Heart right ventricle (tissue), 16 donors: ENCODE measurements around the gene KIF3A. TPM values are rescaled to one million over a fixed set of nuclear protein-coding genes. Genes with fewer than 3 reads are reported as not detected.

Experiments used
- ATAC-seq, 8 donors: fragments of 200-7000 bp; cut with Tn5 transposase; one replicate each; pipeline ENCODE4 v1.9.1; 2020; ENCODE audit warnings: mild to moderate bottlenecking in 8 of 8, moderate library complexity in 8 of 8, moderate number of reproducible peaks in 1 of 8
- DNase-seq, 2 donors: peaks; one replicate each; pipeline ENCODE4 v3.0.0-alpha.2; 2020
- H3K27ac ChIP-seq, 10 donors: fragments of 200-600 bp; sonication (generic) in 2 of 10; one replicate each; pipeline versions ENCODE4 v1.5.0 to v1.8.0; 2020 to 2022; ENCODE audit warnings: mild to moderate bottlenecking in 3 of 10
- H3K27me3 ChIP-seq, 7 donors: fragments of 200-600 bp; one replicate each; pipeline ENCODE4 v1.8.0; 2021 to 2022; ENCODE audit warnings: mild to moderate bottlenecking in 2 of 7
- H3K36me3 ChIP-seq, 9 donors: fragments of 200-600 bp; sonication (generic) in 1 of 9; one replicate each; pipeline versions ENCODE4 v1.5.0 to v1.8.0; 2020 to 2022; ENCODE audit warnings: mild to moderate bottlenecking in 2 of 9
- H3K4me1 ChIP-seq, 9 donors: fragments of 200-600 bp; sonication (generic) in 1 of 9; one replicate each; pipeline versions ENCODE4 v1.5.0 to v1.8.0; 2020 to 2022; ENCODE audit warnings: mild to moderate bottlenecking in 4 of 9
- H3K4me3 ChIP-seq, 10 donors: fragments of 200-600 bp; sonication (generic) in 2 of 10; one replicate each; pipeline versions ENCODE4 v1.5.0 to v1.8.0; 2020 to 2022; ENCODE audit warnings: mild to moderate bottlenecking in 7 of 10, moderate library complexity in 2 of 10
- H3K9me3 ChIP-seq, 11 donors: fragments of 200-600 bp in 10 of 11; sonication (generic) in 2 of 11; one replicate each; pipeline versions ENCODE4 v1.5.0 to v1.8.0; 2013 to 2022; ENCODE audit warnings: mild to moderate bottlenecking in 2 of 11, control low read depth in 1 of 11, moderate library complexity in 1 of 11
- CTCF ChIP-seq, 9 donors: fragments of 200-600 bp; sonication (generic) in 2 of 9; IDR thresholded peaks; one replicate each; pipeline versions ENCODE4 v1.5.0 to v1.8.0; 2021 to 2022; ENCODE audit warnings: antibody characterized with exemption in 9 of 9, mild to moderate bottlenecking in 5 of 9, moderate library complexity in 1 of 9
- WGBS, 2 donors: extraction: QIAGEN DNeasy Blood & Tissue Kit; methylation state at CpG; one replicate each; pipeline ENCODE4 v1.1.7; 2013; ENCODE audit warnings: inconsistent platforms in 1 of 2; 5-methylcytosine and 5-hydroxymethylcytosine counted together
- intact Hi-C, 10 donors: fragments of 100-400 bp; cut with DNase I; formaldehyde crosslinking; loops; one replicate each; pipeline versions ENCODE4 v1.11.1 to v1.14.2; 2022
- polyA plus RNA-seq, 2 donors: library from polyadenylated mRNA; stranded (reverse); fragments of 200-250 nt; gene quantifications; one replicate each; pipeline ENCODE4 v1.2.3, GENCODE V29; 2013
- total RNA-seq, 10 donors: library from RNA; stranded (reverse); fragmentation: NEBNext Ultra II Directional in 3 of 10; extraction: Animal tissue kit (Norgen Biotek cat#: 25700) in 3 of 10; gene quantifications; one replicate each; pipeline versions ENCODE4 v1.2.1 to v1.2.4, GENCODE V29; 2021 to 2023
- donor health status: Arrhythmogenic right ventricular cardiomyopathy.
- donor health status: ischemic (EF 13 %, LVEDD 7.1; RV severe dilation, severe dysfunction).
- donor health status: healthy with polysubstance abuse.
- donor health status: DM: no; HTN: yes; CAD: no.
- donor health status: DM: no; HTN: no; CAD: no.
- donor health status: ischemic (EF 25% LVEDD 6.9; RV normal size, moderate dysfunction).
- donor health status: ischemic (EF 25% LVEDD 5.7; RV mildly dilated, moderate dysfunction).
- donor health status: healthy.
- donor health status: DM: yes; HTN: yes; CAD: no.
- donor health status: Ischemic cardiomyopathy.
- donor health status: ischemic (EF 35%, LVEDD 5.7; RV mildly dilated, moderate dysfunction).
- donor health status: nonischemic (EF 11% LVEDD 7.7; RV severe dilation, severe dysfunction).
- donor health status: DM: yes; HTN: yes; CAD: no.
- donor health status: PGD.
- donor health status: ischemic (EF 29% LVEDD 5.4; RV normal size, mild dysfunction).
- donor health status: nonischemic (EF 23%, LVEDD 6.1; RV moderate dilation, normal function).

KIF3A gene
- total and polyA plus RNA-seq, 12 donors: 2.2 to 18.6 (median 12.5) TPM

- H3K36me3 ChIP-seq: peaks cover 0 to 13% (median 0%) of the 10 kb centered on the region in 9 donors
- no peak for ATAC-seq
- no peak overlapping the region for H3K4me3 ChIP-seq
- no peak overlapping the region for H3K27ac ChIP-seq
- H3K9me3 ChIP-seq: no peaks in the 10 kb centered on the region
- DNase-seq: no peak
- WGBS, 2 donors: 64 to 67% methylated on average over 7 of the region's 7 CpGs
- intact Hi-C loops: no loop called here
- peaks cover 0 to 7% (median 0%) of the 10 kb centered on the region in 9 donors for H3K4me1 ChIP-seq
- no peak for TF ChIP-seq CTCF (IDR thresholded peaks at IDR 0.05)
- H3K27me3 ChIP-seq: no peaks in the 10 kb centered on the region
Measured at GRCh38 chr5:132688536-132689339, 48.6 kb downstream of the KIF3A start.

- 90 to 91% methylated on average over 5 of the region's 5 CpGs for WGBS, 2 donors
- TF ChIP-seq CTCF (IDR thresholded peaks at IDR 0.05): no peak
- intact Hi-C loops: no loop called here
- H3K27ac ChIP-seq: no peak overlapping the region
- DNase-seq (no peak), ATAC-seq (no peak)
- peaks cover 0 to 13% (median 0%) of the 10 kb centered on the region in 9 donors for H3K36me3 ChIP-seq
- no peak overlapping the region for H3K4me3 ChIP-seq
- no peaks in the 10 kb centered on the region for H3K9me3 ChIP-seq
- H3K27me3 ChIP-seq: no peaks in the 10 kb centered on the region
- H3K4me1 ChIP-seq: peaks cover 0 to 7% (median 0%) of the 10 kb centered on the region in 9 donors
Measured at GRCh38 chr5:132687995-132688394, 49.4 kb downstream of the KIF3A start.

- H3K36me3 ChIP-seq: peaks cover 0 to 9% (median 0%) of the 10 kb centered on the region in 9 donors
- DNase-seq: no peak
- TF ChIP-seq CTCF (IDR thresholded peaks at IDR 0.05): no peak
- H3K9me3 ChIP-seq: no peaks in the 10 kb centered on the region
- intact Hi-C loops: no loop called here
- no peaks in the 10 kb centered on the region for H3K27me3 ChIP-seq
- no peak for ATAC-seq
- 94 to 99% methylated on average over 3 of the region's 3 CpGs for WGBS, 2 donors
- H3K4me3 ChIP-seq: no peak overlapping the region
- H3K4me1 ChIP-seq: peaks cover 0 to 7% (median 0%) of the 10 kb centered on the region in 9 donors
- H3K27ac ChIP-seq: no peak overlapping the region
Measured at GRCh38 chr5:132686193-132686592, 51.2 kb downstream of the KIF3A start.

GRCh38 chr5:132684922-132685720, 52.2 kb downstream of the KIF3A start:
- intact Hi-C loops: no loop called here
- Histone ChIP-seq H3K27me3 (no peaks in the 10 kb centered on the region), H3K27ac (no peak overlapping the region), H3K36me3 (peaks cover 0 to 9% (median 0%) of the 10 kb centered on the region in 9 donors), H3K4me1 (peaks cover 0 to 7% (median 0%) of the 10 kb centered on the region in 9 donors), H3K9me3 (no peaks in the 10 kb centered on the region), H3K4me3 (no peak overlapping the region)
- TF ChIP-seq CTCF (IDR thresholded peaks at IDR 0.05): no peak
- ATAC-seq (no peak), DNase-seq (no peak)
- WGBS, 2 donors: 90 to 93% methylated on average over 12 of the region's 12 CpGs
